ENCODE results near the gene AIPL1.

Gene AIPL1

DNA sequence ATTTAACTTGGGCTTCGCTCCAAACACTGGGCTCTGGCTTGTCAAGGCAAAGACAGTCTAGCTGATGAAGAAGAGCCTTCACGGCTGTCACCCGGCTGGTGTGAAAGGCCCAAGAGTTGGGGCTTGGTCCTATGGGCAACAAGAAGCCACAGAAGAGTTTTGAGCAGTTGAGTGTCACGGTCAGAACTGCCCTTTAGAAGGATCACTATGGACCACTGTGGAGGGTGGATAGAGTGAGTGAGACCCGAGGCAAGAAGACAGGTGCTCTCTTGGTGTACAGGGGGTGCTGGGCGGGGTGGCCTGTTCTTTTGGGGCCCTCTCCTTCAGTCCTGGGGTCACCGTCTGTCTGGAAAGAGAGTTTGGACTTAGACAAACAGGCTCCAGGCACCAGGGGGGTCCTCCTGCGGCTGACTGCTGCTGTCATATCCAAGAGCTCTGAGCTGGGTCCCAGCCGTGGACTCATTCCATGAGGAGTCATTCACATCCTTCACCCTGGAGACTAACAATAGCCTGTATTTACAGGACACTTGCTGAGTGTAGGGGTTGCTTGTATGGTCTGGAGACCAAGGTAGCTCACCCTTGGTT is 11.7 kb upstream of the AIPL1 start:
- H3K4me3 ChIP-seq (ENCODE audit: low read length), result no peak overlapping the region
- TF ChIP-seq, protein P1, sequence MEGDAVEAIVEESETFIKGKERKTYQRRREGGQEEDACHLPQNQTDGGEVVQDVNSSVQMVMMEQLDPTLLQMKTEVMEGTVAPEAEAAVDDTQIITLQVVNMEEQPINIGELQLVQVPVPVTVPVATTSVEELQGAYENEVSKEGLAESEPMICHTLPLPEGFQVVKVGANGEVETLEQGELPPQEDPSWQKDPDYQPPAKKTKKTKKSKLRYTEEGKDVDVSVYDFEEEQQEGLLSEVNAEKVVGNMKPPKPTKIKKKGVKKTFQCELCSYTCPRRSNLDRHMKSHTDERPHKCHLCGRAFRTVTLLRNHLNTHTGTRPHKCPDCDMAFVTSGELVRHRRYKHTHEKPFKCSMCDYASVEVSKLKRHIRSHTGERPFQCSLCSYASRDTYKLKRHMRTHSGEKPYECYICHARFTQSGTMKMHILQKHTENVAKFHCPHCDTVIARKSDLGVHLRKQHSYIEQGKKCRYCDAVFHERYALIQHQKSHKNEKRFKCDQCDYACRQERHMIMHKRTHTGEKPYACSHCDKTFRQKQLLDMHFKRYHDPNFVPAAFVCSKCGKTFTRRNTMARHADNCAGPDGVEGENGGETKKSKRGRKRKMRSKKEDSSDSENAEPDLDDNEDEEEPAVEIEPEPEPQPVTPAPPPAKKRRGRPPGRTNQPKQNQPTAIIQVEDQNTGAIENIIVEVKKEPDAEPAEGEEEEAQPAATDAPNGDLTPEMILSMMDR (conservative IDR thresholded peaks at IDR 0.05; ENCODE audit: low read length), result no peak

DNA sequence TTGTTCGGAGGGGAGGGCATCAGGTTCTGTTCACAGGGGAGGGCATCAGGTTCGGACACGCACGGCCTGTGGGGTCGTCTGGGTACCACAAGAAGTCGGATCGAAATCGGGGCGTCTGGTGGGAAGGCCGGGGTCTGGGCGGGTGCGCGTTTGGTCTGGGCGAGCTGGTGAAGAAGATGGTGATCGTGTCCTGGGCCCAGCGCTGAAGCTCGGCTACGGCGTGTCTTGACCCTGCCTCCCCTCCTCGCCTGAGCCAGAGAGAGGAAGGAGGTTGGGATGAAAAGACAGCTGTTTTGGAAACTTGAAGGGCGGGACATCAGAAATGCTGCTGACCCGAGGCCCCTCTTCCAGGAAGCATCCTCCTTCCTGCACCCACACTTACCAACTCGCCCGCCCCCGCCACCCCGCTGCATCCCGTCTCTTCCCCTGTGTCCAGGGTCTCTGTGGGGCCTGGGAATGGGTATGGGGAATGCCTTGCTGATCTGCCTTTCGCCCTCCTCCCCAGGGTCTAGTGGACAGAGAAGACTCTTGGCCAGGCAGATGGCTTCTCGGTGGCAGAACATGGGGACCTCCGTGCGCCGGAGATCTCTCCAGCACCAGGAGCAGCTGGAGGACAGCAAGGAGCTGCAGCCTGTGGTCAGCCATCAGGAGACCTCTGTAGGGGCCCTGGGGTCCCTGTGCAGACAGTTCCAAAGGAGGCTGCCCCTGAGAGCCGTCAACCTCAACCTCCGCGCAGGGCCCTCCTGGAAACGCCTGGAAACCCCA is 9.8 kb upstream of the AIPL1 start:
- H3K4me3 ChIP-seq (ENCODE audit: low read length), result peak overlapping the region; percentile 79
- DNase-seq (ENCODE audit: low read depth), result no peak
- TF ChIP-seq, protein P1 (conservative IDR thresholded peaks at IDR 0.05; ENCODE audit: low read length), result no peak

More for the DNA sequence above, 11.7 kb upstream of the AIPL1 start:
- DNase-seq (ENCODE audit: low read depth), result no peak

DNA sequence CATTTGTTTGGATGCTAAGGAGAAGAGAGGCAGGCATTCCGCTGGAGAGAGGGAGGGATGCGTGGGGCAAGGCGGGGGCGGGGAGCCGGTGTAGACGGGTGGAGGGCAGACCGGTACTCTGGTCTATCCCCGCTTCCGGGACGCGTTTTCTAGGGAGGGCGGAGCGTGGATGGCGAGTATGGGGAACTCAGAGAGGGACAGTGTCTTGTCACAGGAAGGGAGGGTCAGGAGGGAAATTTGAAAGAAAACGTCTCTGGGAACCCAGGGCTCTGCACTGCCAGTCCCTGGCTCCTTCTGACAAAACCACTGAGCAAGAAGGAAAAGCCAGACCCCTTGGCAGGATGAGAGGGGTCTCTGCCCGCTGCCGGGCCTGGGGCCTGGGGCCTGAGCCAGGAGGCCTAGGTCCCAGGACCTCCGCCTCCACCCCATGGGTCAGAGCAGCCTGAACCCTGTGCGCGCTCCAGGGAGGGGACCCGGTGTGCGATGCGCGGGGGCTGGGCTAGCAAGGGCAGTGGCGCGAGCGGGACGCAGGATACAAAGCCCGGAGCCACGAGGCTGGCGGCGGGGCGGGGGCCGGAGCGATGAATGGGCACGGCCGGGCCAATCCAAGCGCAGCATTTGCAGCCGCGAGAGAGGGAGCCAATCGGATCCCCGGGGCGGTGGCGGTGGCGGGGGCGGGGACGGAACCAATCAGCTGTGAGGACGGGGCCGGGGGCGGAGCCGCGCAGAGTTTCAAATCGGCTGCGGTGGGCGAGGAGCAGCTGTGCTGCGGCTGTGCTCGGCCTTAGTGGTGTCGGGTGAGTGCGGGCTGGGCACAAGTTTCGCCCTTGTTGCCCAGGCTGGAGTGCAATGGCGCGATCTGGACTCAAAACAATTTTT is 9.0 kb upstream of the AIPL1 start, which contains the start of gene PIMREG:
PIMREG (plus strand) TSS at position 764 of the 879 bp plus-strand sequence. CDS start 656 bp downstream, outside the sequence.
- peak; percentile 87 for DNase-seq (ENCODE audit: low read depth)
- H3K4me3 ChIP-seq (ENCODE audit: low read length), result peak within 1 kb of the TSS; percentile 79
- TF ChIP-seq, protein P1 (conservative IDR thresholded peaks at IDR 0.05; ENCODE audit: low read length), result no peak

DNA sequence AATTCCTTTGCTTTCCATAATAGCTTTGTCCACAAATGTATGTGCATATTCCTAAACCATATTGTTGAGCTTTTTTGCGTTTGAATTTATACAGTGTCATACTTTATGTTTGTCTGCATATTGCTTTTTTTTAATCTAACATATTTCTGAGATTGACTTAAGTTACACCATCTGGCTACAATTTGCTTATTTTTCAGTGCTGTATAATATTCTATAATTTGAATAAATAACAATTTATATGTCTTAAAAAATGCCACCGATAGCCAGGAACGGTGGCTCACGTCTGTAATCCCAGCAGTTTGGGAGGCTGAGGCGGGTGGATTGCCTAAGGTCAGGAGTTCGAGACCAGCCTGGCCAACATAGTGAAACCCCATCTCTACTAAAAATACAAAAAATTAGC is 7.9 kb upstream of the AIPL1 start:
- DNase-seq (ENCODE audit: low read depth), result no peak
- no peak overlapping the region for H3K4me3 ChIP-seq (ENCODE audit: low read length)
- TF ChIP-seq, protein P1 (conservative IDR thresholded peaks at IDR 0.05; ENCODE audit: low read length), result no peak

DNA sequence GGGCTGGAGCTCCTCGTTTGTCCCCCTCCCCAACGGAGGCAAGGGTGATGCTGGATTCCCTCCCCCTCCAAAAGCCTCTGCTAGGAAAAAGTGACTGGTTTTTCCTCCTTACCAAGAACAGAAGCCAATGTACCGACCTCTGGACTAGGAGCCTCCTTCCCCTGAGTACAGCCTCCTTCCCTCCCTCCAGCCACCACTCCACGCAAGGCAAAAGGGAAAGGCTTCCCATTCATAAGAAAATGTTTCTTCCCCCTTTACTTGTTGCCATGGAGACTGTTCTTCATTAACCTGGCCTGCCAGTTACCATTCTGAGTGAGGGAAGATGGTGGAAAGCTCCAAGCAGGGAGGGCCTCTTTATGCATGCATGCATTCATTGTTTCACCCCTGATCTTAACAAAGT is 5.0 kb upstream of the AIPL1 start:
- TF ChIP-seq, protein P1 (conservative IDR thresholded peaks at IDR 0.05; ENCODE audit: low read length), result no peak
- H3K4me3 ChIP-seq (ENCODE audit: low read length), result no peak overlapping the region
- no peak for DNase-seq (ENCODE audit: low read depth)

DNA sequence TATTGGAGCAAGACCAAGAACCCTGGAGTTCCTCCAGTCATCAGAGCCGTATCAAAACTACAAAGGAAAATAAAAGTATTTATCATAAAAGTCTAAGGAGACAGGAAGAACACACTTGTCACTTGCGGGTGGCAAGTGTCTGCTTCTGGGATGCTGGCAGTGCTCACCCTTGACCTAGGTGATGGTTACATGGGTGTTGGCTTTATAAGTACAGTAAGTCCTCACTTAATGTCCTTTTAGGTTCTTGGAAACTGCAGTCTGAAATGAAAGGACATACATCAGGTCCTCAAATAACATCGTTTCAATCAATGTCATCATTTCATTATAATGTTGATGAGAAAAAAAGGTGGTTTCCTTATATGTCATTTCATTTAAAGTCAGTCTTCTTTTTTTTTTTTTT is 3.0 kb upstream of the AIPL1 start:
- TF ChIP-seq, protein P1 (conservative IDR thresholded peaks at IDR 0.05; ENCODE audit: low read length), result no peak
- no peak for DNase-seq (ENCODE audit: low read depth)
- H3K4me3 ChIP-seq (ENCODE audit: low read length), result no peak overlapping the region

Data from AG10803 (cell line).